ENCODE measurements around the gene FTSJ1. TPM values are rescaled to one million over a fixed set of nuclear protein-coding genes. Genes with fewer than 3 reads are reported as not detected.

FTSJ1 gene
- total and polyA plus RNA-seq, 8 donors, result 19.6 to 92.8 (median 39.0) TPM

DNA sequence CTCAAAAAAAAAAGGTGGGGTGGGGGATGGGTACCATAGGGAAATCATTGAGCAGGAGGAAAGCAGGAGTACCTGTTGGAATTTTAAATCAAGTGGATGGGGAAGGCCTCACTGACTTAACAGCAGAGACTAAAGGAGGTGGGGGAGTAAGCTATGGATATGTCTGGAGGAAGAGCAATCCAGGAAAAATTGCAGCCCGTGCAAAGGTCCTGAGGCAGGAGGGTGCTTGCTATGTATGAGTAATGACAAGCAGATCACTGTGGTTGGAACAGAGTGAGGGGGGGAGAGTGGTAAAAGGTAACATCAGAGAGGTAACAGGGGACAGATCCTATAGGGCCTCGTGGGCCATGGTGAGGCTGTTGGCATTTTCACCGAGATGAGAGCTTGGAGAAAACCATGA is 4.1 kb downstream of the FTSJ1 start:
- Histone ChIP-seq H3K27me3 (no peaks in the 10 kb centered on the region), H3K36me3 (peaks cover 0 to 64% (median 54%) of the 10 kb centered on the region in 4 donors), H3K4me1 (peaks cover 0 to 15% (median 5%) of the 10 kb centered on the region in 4 donors), H3K27ac (no peak overlapping the region), H3K9me3 (no peaks in the 10 kb centered on the region), H3K4me3 (no peak overlapping the region)
- no peak for DNase-seq
- WGBS, 5 donors, result 83 to 95% (median 94%) methylated on average over 3 of the region's 3 CpGs
- intact Hi-C loops (cut with DNase I; ENCODE audit: low total_unique reads), result no loop called here
- no peak for TF ChIP-seq POLR2A (IDR thresholded peaks at IDR 0.05)
- no peak for TF ChIP-seq POLR2AphosphoS5 (IDR thresholded peaks at IDR 0.05)

DNA sequence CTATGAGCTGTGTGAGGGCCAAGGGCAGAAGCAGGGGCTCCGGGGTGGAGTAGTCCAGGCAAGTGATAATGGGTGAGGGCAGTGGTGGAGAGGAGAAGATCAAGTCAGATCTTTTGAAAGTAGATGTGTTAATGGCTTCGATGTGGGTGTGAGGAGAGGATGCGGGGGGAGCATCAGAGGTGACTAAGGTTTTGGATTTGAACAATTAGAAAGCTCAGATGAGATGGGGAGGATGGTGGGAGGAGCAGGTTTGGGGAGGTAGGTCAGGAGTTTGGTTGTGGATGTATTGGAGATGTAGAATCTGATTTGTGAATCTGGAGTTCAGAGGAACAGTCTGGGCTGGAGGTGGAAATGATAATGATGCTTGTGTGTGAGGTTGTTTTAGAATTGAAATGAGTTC is 4.6 kb downstream of the FTSJ1 start:
- H3K27me3 ChIP-seq, result no peaks in the 10 kb centered on the region
- peaks cover 0 to 13% (median 2%) of the 10 kb centered on the region in 4 donors for H3K4me1 ChIP-seq
- H3K9me3 ChIP-seq, result no peaks in the 10 kb centered on the region
- peaks cover 0 to 64% (median 56%) of the 10 kb centered on the region in 4 donors for H3K36me3 ChIP-seq
- no peak overlapping the region for H3K27ac ChIP-seq
- H3K4me3 ChIP-seq, result no peak overlapping the region
- 83 to 97% (median 90%) methylated on average over 3 of the region's 3 CpGs for WGBS, 5 donors
- intact Hi-C loops (cut with DNase I; ENCODE audit: low total_unique reads), result no loop called here
- TF ChIP-seq POLR2A (IDR thresholded peaks at IDR 0.05) (no peak), POLR2AphosphoS5 (IDR thresholded peaks at IDR 0.05) (no peak)
- TF ChIP-seq, protein P1, sequence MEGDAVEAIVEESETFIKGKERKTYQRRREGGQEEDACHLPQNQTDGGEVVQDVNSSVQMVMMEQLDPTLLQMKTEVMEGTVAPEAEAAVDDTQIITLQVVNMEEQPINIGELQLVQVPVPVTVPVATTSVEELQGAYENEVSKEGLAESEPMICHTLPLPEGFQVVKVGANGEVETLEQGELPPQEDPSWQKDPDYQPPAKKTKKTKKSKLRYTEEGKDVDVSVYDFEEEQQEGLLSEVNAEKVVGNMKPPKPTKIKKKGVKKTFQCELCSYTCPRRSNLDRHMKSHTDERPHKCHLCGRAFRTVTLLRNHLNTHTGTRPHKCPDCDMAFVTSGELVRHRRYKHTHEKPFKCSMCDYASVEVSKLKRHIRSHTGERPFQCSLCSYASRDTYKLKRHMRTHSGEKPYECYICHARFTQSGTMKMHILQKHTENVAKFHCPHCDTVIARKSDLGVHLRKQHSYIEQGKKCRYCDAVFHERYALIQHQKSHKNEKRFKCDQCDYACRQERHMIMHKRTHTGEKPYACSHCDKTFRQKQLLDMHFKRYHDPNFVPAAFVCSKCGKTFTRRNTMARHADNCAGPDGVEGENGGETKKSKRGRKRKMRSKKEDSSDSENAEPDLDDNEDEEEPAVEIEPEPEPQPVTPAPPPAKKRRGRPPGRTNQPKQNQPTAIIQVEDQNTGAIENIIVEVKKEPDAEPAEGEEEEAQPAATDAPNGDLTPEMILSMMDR (IDR thresholded peaks at IDR 0.05), result no peak
- no peak for DNase-seq

DNA sequence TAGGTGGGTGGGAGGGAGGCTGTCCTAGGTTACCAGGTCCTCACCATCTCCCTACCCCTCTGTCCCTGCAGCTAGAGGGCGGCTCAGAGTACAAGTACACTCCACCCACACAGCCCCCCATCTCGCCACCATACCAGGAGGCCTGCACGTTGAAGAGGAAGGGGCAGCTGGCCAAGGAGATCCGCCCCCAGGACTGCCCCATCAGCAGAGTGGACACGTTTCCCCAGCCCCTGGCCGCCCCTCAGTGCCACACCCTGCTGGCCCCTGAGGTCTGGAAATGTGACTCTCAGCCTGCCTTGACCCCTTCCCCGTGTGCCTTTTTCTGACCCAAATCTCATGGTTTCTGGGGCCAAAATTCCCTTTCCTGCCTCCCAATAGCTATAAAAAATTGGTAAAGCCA is 6.5 kb downstream of the FTSJ1 start:
- Histone ChIP-seq H3K27ac (no peak overlapping the region), H3K4me1 (peaks cover 0 to 5% (median 0%) of the 10 kb centered on the region in 4 donors), H3K9me3 (no peaks in the 10 kb centered on the region), H3K4me3 (no peak overlapping the region), H3K36me3 (peaks cover 0 to 64% (median 61%) of the 10 kb centered on the region in 4 donors), H3K27me3 (no peaks in the 10 kb centered on the region)
- 67 to 90% (median 80%) methylated on average over 5 to 7 of the region's 7 CpGs for WGBS, 5 donors
- DNase-seq, result no peak
- no peak for TF ChIP-seq POLR2AphosphoS5 (IDR thresholded peaks at IDR 0.05)
- TF ChIP-seq POLR2A (IDR thresholded peaks at IDR 0.05), result no peak
- intact Hi-C loops (cut with DNase I; ENCODE audit: low total_unique reads), result no loop called here

DNA sequence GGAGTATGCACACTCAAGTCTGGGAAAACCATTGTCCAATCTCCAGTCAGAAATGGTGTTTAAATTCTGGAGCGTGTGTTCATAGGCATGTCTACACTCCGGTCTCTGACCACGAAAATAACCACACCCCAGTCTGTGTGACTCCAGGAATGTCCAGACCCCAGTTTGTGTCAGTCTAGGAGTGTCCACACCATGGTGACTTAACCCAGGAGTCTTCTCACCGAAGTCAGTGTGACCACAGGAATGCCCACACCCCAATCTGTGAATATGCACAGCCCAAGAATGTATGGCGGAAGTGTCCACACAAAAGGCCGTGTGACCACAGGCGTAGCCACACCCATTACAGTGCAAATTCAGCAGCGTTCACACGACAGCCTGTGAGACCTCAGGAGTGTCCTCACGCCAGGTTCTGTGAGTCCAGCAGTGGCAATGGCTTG is 11.4 kb downstream of the FTSJ1 start:
- intact Hi-C loops (cut with DNase I; ENCODE audit: low total_unique reads), result no loop called here

DNA sequence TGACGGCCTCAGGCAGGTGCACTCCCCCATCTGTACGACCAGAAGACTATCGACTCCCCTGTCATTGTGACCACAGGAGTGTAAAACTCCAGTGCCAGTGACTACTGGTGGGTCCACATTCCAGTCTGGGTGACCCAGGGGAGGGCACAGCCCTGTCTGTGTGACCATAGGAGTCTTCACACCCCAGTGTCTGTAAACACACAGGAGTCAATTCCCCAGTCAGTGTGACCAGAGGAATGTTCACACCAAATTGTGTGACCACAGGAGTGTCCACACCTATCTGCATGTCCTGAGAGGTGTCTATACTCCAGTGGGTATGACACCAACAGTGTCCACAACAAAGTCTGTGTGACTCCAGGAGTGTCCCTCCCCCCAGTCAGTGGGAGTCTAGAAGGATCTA is 12.0 kb downstream of the FTSJ1 start:
- H3K27ac ChIP-seq, result peak overlapping the region in 3 of 5 donors; percentile 14 to 48 (median 25)
- no peaks in the 10 kb centered on the region for H3K4me1 ChIP-seq
- no peak for DNase-seq
- peaks cover 0 to 34% (median 18%) of the 10 kb centered on the region in 4 donors for H3K36me3 ChIP-seq
- peaks cover 0 to 13% (median 3%) of the 10 kb centered on the region in 4 donors for H3K9me3 ChIP-seq
- TF ChIP-seq, protein P1 (IDR thresholded peaks at IDR 0.05), result no peak
- no peak for TF ChIP-seq POLR2AphosphoS5 (IDR thresholded peaks at IDR 0.05)
- no peak for TF ChIP-seq EP300 (IDR thresholded peaks at IDR 0.05)
- no peak for TF ChIP-seq POLR2A (IDR thresholded peaks at IDR 0.05)
- intact Hi-C loops (cut with DNase I; ENCODE audit: low total_unique reads), result no loop called here
- H3K27me3 ChIP-seq, result no peaks in the 10 kb centered on the region
- H3K4me3 ChIP-seq, result no peak overlapping the region
- WGBS, 5 donors, result 67 to 100% (median 81%) methylated on average over 2 to 3 of the region's 3 CpGs

More for the DNA sequence above, 11.4 kb downstream of the FTSJ1 start:
- peaks cover 0 to 41% (median 24%) of the 10 kb centered on the region in 4 donors for H3K36me3 ChIP-seq
- H3K27me3 ChIP-seq, result no peaks in the 10 kb centered on the region
- TF ChIP-seq, protein P1 (IDR thresholded peaks at IDR 0.05), result no peak
- peak in 2 of 3 donors; percentile 60 to 68 for TF ChIP-seq POLR2AphosphoS5 (IDR thresholded peaks at IDR 0.05)
- peaks cover 0 to 13% (median 3%) of the 10 kb centered on the region in 4 donors for H3K9me3 ChIP-seq
- H3K27ac ChIP-seq, result peak overlapping the region in 3 of 5 donors; percentile 32 to 49 (median 48)
- no peaks in the 10 kb centered on the region for H3K4me1 ChIP-seq
- H3K4me3 ChIP-seq, result no peak overlapping the region
- WGBS, 5 donors, result 16 to 73% (median 52%) methylated on average over 4 to 10 of the region's 10 CpGs
- peak; percentile 57 to 87 for DNase-seq

All from stomach (tissue), 9 donors.